GM21737 (cell line): ENCODE measurements around the gene CAND1.

Experiments used
- ATAC-seq: cut with Tn5 transposase; IDR thresholded peaks from one replicate; pipeline ENCODE4 v1.9.1; 2021; ENCODE audit warnings: mild to moderate bottlenecking, moderate library complexity; ENCODE audit not compliant: unreplicated experiment

Gene CAND1

GRCh38 chr12:67268896-67269632, at the start of gene CAND1:
CAND1 (plus strand) TSS chr12:67269358; CDS start chr12:67269718, 360 bp downstream.
- ATAC-seq = peak; percentile 76

- no peak for ATAC-seq
Observed at GRCh38 chr12:67220065-67220464, 49.1 kb upstream of the CAND1 start.

GRCh38 chr12:67222302-67222701, 46.9 kb upstream of the CAND1 start:
- no peak for ATAC-seq

- no peak for ATAC-seq
Observed at GRCh38 chr12:67223225-67223624, 45.9 kb upstream of the CAND1 start.

- no peak for ATAC-seq
Observed at GRCh38 chr12:67237231-67237630, 31.9 kb upstream of the CAND1 start.

- ATAC-seq = no peak
Observed at GRCh38 chr12:67239061-67239460, 30.1 kb upstream of the CAND1 start.

GRCh38 chr12:67241482-67241881, 27.7 kb upstream of the CAND1 start:
- no peak for ATAC-seq

GRCh38 chr12:67243260-67243659, 25.9 kb upstream of the CAND1 start:
- no peak for ATAC-seq

- no peak for ATAC-seq
Observed at GRCh38 chr12:67245571-67245970, 23.6 kb upstream of the CAND1 start.

GRCh38 chr12:67251012-67251411, 18.1 kb upstream of the CAND1 start:
- no peak for ATAC-seq

GRCh38 chr12:67254372-67255026, 14.7 kb upstream of the CAND1 start:
- no peak for ATAC-seq

GRCh38 chr12:67256649-67257048, 12.5 kb upstream of the CAND1 start:
- no peak for ATAC-seq

- ATAC-seq = no peak
Observed at GRCh38 chr12:67263471-67263870, 5.7 kb upstream of the CAND1 start.

- peak; percentile 77 for ATAC-seq
Observed at GRCh38 chr12:67268335-67268895, 743 bp upstream of the CAND1 start.

GRCh38 chr12:67269633-67270573, 745 bp downstream of the CAND1 start:
- ATAC-seq = peak; percentile 5

GRCh38 chr12:67270622-67271021, 1.5 kb downstream of the CAND1 start:
- no peak for ATAC-seq

- no peak for ATAC-seq
Observed at GRCh38 chr12:67271976-67272375, 2.8 kb downstream of the CAND1 start.

GRCh38 chr12:67274186-67274585, 5.0 kb downstream of the CAND1 start:
- no peak for ATAC-seq

GRCh38 chr12:67275380-67275913, 6.3 kb downstream of the CAND1 start:
- ATAC-seq = no peak

GRCh38 chr12:67276421-67276820, 7.3 kb downstream of the CAND1 start:
- no peak for ATAC-seq

GRCh38 chr12:67279637-67280036, 10.5 kb downstream of the CAND1 start:
- no peak for ATAC-seq
